T-helper 1 cell treated with Interleukin-12 subunit alpha and Interleukin-12 subunit beta and Interleukin-4 antibody, amounts not matched to agents 30 ng/mL and 1 ng/mL, for 36 hours (primary cell): Measurements from ENCODE around the gene HSDL2. TPM values are rescaled to one million over a fixed set of nuclear protein-coding genes. Genes with fewer than 3 reads are reported as not detected.
"Not testable (repeated sequence)": the region's sequence is repeated elsewhere in the genome, so short reads cannot be mapped to it uniquely, and the experiment has no call there.

Experiments
- intact Hi-C: fragments of 100-400 bp; cut with micrococcal nuclease; formaldehyde crosslinking; loops from one replicate; pipeline ENCODE4 v1.15.1; 2024
- total RNA-seq: library from RNA; stranded (reverse); gene quantifications from 2 replicates; pipeline ENCODE4 v1.2.3, GENCODE V29; 2022

Gene HSDL2
- total RNA-seq, 1 donor from 2014 or later = 23.7 TPM

DNA sequence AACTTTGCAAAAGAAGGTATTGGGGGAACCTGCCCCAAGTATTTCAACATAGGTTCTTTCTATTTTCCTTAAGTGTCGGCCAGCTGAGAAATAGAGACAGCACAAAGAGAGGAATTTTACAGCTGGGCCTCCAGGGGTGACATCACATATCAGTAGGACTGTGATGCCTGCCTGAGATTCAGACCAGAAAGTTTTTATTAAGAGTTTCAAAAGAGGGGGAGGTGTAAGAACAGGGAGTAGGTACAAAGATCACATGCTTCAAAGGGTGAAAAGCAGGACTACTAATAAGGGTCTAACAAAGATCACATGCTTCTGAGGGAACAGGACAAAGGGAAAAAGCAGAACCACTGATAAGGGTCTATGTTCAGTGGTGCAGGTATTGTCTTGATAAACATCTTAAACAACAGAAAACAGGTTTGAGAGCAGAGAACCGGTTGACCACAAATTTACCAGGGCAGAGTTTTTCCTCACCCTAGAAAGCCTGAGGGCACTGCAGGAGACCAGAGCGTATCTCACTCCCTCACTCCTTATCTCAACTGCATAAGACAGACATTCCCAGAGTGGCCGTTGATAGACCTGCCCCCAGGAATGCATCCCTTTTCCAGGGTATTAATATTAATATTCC, 12.1 kb downstream of the HSDL2 start:
- intact Hi-C loops = not testable (repeated sequence)

DNA sequence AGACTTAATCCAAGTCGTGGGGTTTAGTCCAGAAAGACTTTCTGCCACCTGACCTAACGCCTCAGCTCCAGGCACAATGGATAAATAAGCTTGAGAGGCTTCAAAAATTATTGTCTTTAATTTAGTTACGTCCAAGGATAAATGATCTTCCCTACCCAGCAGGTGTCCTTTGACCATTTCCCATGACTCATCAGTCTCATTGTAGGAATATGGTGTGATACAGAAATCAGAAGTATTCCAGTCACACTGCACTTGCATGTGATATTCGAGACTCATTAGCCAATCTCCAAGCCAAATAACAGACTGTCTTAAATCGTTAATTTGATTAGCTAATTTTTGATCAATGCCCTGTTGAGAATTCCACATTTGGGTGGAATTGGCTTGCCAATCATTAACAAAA, 13.2 kb downstream of the HSDL2 start:
- intact Hi-C loops = not testable (repeated sequence)

DNA sequence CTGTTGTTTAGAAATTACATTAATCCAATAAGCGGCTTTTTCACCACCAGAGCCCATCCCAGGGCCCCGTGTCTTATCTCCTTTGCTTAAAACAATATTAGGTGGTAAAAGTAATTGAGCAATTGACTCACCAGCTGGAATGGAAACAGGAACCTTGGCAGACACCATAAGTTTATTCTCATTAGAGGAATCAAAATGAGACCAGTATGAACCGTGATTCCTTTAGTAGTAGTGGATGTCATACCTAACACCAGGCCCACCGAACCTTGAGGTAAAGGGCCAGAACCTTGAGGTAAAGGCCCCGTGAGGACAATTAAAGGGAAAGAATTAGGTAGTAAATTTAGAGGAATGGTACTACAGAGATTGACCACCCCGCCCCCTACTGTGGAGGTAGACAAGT, 16.5 kb downstream of the HSDL2 start:
- intact Hi-C loops = no loop called here

DNA sequence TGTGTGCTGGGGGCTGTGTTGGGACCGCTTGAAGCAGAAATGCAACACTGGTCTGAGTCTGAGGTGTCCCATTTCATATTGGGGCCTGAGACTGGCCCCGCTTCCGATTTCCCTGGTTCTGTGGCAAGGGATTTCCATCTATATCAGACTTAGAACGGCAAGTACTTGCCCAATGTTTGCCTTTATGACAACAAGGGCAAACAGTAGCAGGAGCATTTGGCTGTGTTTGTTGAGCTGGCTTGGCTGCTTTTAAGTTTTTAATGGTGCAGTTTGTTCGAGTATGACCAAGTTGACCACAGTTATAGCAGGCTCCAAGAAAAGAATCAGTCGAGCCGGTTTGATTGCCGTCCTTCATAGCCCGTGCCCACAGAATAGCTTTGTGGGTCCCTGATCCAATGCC, 17.0 kb downstream of the HSDL2 start:
- intact Hi-C loops = no loop called here

DNA sequence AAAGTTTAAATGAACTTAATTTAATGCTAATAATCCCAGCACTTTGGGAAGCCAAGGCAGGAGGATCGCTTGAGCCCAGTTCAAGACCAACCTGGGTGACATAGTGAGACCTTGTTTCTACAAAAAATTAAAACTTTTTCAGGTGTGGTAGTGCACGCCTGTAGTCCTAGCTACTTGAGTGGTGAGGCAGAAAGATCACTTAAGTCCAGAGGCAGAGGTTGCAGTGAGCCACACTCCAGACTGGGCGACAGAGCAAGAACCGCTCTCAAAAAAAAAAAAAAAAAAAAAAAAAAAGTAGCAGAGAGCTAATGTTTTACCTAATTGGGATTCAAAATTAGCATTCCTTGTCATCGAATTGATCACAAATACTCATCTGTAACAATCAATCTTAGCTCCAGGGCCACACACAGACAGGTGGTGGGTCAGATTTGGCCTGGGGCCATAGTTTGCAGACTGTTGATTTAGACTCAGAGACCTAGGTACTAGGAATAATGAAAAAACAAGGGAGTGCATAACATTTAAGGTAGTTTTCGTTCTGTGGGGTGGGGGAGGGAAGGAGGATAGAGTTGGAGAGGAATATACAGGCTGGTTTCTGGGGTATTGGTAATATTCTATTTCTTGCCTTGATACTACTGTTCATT, 21.4 kb downstream of the HSDL2 start:
- intact Hi-C loops = no loop called here

DNA sequence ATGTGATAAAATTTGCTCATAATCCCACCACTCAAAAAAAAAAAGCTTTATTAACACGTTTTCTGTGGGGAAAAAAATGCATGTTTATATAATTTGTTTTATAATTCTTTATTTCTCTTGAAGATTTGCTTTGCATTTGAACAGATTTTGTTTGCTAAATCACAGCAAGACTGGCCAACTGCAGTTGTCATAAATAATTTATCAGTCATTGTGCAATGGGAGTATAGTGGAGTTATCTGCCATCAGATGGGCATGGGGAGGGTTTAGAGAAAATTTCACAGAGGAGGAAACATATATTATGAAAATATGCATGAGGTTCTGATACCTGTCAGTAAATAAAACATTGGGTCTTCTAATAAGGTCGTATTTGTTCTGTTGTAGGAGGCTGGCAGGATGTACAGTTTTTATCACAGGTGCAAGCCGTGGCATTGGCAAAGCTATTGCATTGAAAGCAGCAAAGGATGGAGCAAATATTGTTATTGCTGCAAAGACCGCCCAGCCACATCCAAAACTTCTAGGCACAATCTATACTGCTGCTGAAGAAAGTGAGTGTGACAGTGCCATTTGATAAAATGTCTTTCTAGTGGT, 23.8 kb downstream of the HSDL2 start:
- intact Hi-C loops = no loop called here

DNA sequence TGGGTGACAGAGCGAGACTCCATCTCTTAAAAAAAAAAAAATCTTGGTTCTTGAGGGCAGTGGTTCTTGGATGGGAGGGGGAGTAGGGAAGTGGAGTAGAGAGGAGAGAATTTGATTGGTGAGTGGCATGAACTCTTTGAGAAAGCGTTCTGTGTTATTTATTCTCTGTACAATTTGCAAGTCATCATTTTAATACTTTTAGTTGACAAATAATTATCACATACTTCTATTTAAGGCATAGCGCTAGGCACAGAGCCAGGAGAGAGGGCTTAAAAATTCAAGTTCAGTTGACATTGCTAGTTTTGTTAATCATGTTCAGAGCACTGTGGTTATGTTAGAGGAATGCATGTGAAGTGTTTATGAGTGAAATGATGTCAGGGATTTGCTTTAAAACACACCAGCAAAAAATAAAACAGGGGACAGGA, 24.6 kb downstream of the HSDL2 start:
- intact Hi-C loops = no loop called here

DNA sequence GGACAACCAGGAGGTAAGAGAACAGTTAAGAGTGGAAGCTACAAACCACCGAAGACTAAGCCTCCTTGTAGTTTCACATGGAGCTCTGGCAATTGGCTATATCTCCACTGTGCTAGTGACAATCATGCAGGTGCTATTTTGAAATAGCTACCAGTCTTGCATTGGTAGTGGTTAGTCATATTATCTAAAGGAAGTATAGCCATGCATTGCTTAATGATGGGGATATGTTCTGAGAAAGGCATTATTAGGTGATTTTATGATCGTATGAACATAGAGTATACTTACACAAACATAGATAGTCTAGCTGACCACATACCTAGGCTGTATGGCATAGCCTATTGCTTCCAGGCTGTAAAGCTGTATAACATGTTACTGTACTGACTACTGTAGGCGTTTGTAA, 28.4 kb downstream of the HSDL2 start:
- intact Hi-C loops = no loop called here

DNA sequence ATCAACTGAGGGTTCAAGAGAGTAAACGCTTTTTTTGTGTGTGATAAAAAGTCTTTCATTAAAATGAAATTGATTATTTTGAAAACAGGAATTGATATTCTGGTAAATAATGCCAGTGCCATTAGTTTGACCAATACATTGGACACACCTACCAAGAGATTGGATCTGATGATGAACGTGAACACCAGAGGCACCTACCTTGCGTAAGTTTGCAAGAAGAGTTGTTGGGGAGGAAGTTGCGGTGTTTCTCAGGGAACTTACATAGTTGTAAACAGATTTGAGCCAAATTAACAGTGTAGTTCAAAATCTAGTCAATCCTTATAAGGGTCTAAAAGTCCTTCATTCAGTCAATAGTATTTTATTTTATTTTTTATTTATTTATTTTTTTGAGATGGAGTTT, 28.9 kb downstream of the HSDL2 start:
- intact Hi-C loops = no loop called here

DNA sequence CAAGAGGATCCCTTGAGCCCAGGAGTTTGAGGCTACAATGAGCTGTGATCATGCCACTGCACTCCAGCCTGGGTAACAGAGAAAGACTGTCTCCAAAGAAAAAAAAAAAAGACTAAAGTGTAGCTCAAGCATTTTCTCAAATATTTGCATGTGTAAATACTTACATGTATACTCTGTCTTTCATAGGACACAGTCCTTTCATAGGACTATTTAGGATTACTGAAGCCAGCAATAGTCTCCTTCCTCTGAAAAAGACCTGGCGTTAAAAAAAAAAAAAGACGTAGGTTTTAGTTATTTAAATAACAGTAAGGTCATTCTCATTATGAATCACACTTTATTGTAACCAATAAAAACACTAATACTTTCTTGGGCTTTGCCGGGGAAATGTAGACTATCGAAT, 29.9 kb downstream of the HSDL2 start:
- intact Hi-C loops = no loop called here

DNA sequence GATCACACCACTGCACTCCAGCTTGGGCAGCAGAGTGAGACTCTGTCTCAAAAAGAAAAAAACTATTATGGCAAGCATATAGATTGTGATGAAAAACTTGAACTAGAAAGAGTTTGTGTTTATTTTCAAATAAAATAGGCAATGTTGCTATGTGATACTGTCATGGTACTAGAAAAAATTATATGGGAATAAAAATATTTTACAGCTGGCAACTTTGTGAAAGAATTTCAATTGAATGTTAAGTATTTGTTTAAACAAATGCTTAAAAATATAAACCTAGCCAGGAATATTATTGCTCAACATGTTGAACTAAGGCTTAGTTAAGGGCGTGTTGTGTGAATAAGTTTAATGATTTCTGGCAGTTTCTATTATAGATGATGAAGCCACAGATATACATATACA, 31.7 kb downstream of the HSDL2 start:
- intact Hi-C loops = no loop called here

DNA sequence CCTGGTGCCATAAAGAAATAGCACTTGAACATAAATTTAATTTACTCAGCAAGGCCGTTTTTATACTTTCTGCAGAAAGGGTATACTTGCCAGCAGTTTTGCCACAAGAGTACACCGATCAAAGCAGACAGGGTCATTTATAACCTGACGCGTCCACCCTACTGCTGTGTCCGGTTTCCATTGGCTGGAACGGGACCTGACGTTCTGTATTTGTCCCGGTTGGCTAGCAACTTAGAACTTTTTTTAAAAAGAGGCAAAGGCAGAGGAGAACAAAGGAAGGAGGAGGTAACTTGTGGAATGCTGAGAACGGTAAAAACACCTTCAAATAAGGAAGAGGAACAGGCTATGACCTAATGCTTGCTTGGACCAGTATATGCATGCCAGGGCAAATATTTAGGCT, 33.8 kb downstream of the HSDL2 start:
- intact Hi-C loops = not testable (repeated sequence)

DNA sequence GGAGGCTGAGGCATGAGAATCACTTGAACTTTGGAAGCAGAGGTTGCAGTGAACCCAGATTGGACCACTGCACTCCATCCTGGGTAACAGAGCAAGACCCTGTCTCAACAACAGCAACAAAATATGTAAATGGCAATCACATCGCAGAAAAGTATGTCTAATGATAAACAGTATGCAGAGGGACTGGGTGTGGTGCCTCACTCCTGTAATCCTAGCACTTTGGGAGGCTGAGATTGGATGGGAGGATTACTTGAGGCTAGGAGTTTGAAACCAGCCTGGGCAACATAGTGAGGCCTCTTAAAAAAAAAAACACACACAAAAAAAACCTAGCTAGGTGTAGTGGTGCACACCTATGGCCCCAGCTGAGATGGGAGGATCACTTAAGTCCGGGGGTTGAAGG, 40.3 kb downstream of the HSDL2 start:
- intact Hi-C loops = no loop called here

DNA sequence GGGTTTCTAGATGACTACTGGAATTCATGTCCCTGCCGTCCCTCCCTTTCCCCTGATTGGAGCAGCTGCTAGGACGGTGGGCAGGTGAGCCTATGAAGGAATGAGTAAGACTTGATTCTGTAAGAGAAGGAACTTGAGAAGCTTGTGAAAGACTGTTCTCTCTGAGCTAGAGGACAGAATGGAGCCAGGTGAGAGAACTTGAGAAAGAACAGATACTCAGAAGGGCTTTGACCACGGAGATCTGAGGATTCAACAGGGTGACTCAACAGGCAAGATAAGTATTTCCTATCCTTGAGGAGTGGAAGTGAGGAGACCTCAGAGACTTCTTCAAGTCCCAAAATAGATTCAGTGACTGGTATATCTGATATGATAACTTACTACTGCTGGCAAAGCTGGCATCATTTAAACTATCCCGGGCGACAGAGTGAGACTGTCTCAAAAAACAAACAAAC, 41.9 kb downstream of the HSDL2 start:
- intact Hi-C loops = no loop called here

DNA sequence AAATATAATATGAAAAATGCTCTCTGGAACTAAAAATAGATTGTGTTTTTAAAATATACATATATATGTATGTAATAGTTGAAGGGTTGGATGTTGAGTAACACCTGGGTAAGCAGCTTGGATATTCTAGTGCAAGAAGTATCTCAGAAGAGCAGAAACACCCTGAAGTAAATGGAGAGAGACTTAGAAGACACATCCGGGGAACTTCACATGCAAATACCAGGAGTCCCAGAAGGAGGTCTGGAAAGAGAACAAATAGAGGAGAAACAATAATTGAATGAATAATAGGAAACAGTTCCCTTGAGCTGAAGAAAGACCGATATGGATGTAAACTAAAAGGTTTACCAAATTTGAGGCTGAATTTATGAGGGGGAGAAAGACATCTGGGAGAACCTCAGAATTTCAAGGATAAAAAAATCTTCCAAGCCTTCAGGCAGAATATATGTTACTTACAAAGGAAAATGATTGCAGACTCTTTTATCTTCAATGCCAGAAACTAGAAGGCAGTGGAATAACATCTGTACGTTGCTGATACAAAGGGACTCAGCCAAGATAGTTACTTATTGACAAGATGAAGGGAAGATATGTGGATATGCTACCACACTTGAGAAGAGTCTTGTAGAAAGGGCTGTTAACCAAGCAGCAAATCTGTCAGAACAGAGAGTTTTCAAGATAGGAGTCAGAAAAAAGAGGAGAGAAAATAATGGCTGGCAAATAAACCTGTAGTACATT, 42.7 kb downstream of the HSDL2 start:
- intact Hi-C loops = no loop called here

DNA sequence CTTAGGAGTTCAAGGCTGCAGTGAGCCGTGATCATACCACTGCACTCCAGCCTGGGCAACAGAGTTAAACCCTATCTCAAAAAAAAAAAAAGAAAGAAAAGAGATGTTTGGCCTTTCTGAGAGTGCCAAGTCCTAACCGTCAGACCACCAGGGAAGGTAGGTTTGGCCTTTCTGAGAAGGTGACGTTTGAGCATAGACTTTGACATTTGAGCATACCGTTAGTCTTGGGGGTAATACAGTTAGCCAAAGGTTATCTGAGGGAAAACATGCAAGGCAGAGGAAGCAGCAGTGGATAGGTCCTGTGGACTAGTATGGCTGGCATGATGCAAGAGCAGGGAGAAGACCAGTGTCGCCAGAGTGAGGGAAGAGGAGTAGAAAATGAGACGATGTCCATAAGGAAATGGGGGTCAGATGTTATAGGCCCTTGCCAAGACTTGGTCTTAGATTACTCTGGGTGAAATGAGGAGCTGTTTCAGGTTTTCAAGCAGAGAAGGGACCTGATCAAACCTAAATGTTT, 50.2 kb downstream of the HSDL2 start:
- intact Hi-C loops = no loop called here

DNA sequence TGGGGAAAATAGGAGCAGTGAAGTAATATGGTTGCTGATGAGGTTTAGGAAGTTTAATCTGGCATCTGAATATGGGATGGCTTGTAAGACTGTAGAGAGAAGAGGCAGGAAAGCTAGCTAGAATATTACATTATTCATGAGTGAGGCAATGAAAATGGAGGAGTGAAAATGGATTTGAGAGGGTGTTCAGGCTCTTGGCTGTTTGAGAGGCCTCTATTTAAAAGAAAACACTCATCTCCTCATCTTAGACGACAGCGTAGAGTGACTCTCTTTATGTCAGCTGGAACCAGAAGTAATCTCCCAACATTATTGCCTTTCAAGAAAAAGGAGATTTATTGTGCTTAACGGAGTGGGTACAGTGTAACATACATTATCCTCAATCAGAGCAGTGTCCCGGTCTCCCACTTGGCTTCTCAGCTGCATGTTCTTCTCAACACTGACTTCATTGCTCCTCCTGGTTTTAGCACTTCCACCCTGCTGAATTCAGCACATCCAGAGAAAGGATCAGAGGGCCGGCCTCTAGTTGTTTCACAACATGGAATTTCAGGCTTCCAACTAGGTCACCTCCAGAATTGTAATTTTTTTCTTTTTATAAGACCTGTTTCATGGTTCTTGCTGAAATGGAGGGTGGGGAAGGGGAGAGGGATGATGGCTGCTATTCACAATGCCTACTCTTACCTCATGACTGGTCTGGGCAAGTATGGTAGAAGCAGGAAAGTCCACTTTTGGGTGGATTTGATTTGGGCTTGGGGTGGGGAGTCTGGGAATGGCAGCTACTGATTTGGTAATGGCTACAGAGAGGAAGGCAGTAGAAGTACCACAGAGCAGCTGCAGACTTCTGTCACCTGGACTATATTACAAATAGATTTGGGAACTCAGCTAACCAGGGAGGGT, 53.8 kb downstream of the HSDL2 start:
- intact Hi-C loops = no loop called here

DNA sequence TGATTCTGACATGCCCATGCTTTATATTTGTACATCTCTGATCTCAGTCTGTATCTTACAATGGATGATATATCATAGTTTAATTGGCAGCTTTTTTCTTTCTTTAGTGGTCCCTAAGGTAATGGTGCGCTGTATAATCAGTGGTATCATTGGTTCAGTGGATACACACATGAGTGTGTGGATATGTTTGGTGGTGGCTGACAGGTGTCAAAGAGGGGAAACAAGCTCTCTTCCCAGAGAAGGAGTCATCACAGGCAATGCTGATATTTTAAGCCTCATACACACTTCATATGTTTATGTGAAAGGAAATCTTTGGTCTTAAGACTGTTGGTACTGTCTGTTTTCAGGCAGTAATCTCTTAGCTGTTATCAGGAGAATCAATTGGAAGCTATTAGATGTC, 54.6 kb downstream of the HSDL2 start:
- intact Hi-C loops = no loop called here

DNA sequence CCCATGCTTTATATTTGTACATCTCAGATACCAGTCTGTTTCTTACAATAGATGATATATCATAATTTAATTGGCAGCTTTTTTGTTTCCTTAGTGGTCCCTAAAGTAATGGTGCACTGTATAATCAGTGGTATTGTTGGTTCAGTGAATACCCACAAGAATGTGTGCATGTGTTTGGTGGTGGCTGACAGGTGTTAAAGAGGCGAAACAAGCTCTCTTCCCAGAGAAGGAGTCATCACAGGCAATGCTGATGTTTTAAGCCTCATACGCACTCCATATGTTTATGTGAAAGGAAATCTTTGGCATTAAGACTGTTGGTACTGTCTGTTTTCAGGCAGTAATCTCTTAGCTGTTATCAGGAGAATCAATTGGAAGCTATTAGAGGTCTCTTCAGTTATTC, 57.5 kb downstream of the HSDL2 start:
- intact Hi-C loops = no loop called here

DNA sequence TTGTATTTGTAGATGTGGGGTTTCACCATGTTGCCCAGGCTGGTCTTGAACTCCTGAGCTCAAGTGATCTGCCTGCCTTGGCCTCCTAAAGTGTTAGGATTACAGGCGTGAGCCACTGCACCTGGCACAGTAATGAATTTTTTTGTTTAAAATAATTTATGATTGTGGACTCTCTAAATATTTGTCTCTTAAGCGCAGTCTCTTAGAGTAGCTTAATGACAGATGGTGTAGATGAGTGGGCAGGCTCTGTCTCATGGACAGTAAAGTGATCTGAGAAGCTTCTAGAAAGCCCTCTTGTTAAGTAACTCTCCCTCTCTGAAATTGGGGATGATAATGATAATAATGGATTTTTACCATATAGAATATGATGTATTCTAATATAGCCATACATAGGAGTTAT, 59.3 kb downstream of the HSDL2 start:
- intact Hi-C loops = no loop called here

DNA sequence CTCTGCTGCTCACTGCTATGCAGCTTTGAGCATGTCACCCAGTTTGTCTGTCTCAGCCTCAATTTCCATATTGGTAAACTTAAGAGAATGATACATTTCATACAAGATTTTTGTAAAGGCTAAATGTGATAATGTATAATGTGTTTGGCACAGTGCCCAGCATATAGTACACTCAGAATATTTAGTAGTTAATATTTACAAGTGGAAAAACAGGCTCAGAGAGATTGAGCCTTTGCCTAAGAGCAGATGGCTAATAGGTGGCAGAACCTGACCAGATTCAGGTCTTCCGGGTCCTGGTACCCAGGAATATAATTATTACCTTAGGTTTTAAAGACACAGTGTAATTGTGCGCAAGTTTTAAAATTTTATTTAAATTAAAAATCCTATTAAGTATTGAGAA, 59.9 kb downstream of the HSDL2 start:
- intact Hi-C loops = loop anchor here (5.0 kb wide), 2 partner anchors 353 to 462 kb away; no protein-coding TSS in a partner anchor
